Left ventricle myocardium inferior (tissue), 1 donor: ENCODE data around the gene MAN1C1. TPM values are rescaled to one million over a fixed set of nuclear protein-coding genes. Genes with fewer than 3 reads are reported as not detected.

Experiments used
- DNase-seq: peaks from one replicate; pipeline ENCODE4 v3.0.0-alpha.2; 2020
- H3K27ac ChIP-seq: fragments of 200-600 bp; replicated peaks from 2 replicates; pipeline ENCODE4 v1.8.0; 2021
- H3K27me3 ChIP-seq: fragments of 200-600 bp; 2 replicates; pipeline ENCODE4 v1.8.0; 2021; ENCODE audit warnings: low read depth
- H3K36me3 ChIP-seq: fragments of 200-600 bp; 2 replicates; pipeline ENCODE4 v1.8.0; 2021
- H3K4me1 ChIP-seq: fragments of 200-600 bp; 2 replicates; pipeline ENCODE4 v1.8.0; 2021
- H3K4me3 ChIP-seq: fragments of 200-600 bp; 2 replicates; pipeline ENCODE4 v1.8.0; 2021; ENCODE audit warnings: mild to moderate bottlenecking, moderate library complexity
- H3K9me3 ChIP-seq: fragments of 200-600 bp; replicated peaks from 2 replicates; pipeline ENCODE4 v1.8.0; 2021
- intact Hi-C: fragments of 100-400 bp; cut with micrococcal nuclease; formaldehyde crosslinking; loops from one replicate; pipeline ENCODE4 v1.11.0; 2022
- total RNA-seq: library from RNA; stranded (reverse); fragmentation: NEBNext Ultra II Directional; extraction: Animal tissue kit (Norgen Biotek cat#: 25700); gene quantifications from one replicate; pipeline ENCODE4 v1.2.1, GENCODE V29; 2021
- TF ChIP-seq, protein P1 (sequence below): fragments of 200-600 bp; IDR thresholded peaks from 2 replicates; pipeline ENCODE4 v1.8.0; 2021; ENCODE audit warnings: antibody characterized with exemption, mild to moderate bottlenecking, borderline replicate concordance
- donor health status: DM: no; HTN: yes; CAD: no; lungs with severe emphysema.

The MAN1C1 gene
- total RNA-seq, 1 donor from 2014 or later: 18.0 TPM

DNA sequence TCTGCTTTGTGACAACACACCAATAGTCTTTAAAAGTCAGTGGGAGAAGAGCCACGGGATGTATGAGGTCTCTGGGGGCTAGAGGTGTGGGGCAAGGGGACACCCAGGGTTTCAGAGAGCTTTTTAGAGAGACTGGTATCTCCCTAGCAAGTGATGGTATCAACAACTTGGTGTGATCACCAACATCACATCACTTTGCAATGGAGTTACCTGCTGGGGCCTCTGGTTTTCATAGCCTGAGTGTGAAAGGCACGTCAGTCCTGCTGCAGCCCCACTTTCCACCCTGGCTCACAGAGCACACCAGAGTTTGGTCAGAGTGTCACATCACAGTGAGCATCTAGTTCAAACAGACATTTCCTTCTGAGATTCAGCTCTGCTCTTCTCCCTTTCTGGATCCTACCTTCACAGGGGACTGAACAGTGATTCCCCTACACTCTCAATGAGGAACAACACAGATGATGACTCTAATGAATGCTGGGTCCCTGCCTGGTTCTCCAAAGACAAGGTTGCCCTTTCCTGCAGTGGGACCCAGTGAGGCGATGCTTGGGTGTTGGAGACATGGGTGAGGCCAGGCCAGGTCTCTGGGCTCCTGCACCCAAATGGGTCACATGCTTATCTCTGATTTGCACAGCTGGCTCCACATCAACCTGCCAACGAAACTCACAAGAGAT is 2.0 kb upstream of the MAN1C1 start:
- Histone ChIP-seq H3K27me3 (no peaks in the 10 kb centered on the region), H3K4me1 (peaks cover 46% of the 10 kb centered on the region), H3K4me3 (no peak overlapping the region), H3K36me3 (no peaks in the 10 kb centered on the region), H3K9me3 (no peaks in the 10 kb centered on the region), H3K27ac (peak overlapping the region; percentile 86)
- no peak for DNase-seq
- TF ChIP-seq, protein P1, sequence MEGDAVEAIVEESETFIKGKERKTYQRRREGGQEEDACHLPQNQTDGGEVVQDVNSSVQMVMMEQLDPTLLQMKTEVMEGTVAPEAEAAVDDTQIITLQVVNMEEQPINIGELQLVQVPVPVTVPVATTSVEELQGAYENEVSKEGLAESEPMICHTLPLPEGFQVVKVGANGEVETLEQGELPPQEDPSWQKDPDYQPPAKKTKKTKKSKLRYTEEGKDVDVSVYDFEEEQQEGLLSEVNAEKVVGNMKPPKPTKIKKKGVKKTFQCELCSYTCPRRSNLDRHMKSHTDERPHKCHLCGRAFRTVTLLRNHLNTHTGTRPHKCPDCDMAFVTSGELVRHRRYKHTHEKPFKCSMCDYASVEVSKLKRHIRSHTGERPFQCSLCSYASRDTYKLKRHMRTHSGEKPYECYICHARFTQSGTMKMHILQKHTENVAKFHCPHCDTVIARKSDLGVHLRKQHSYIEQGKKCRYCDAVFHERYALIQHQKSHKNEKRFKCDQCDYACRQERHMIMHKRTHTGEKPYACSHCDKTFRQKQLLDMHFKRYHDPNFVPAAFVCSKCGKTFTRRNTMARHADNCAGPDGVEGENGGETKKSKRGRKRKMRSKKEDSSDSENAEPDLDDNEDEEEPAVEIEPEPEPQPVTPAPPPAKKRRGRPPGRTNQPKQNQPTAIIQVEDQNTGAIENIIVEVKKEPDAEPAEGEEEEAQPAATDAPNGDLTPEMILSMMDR: no peak
- intact Hi-C loops: loop anchor here (5.0 to 10.0 kb wide), 2 partner anchors 78 to 130 kb away; no protein-coding TSS in a partner anchor

DNA sequence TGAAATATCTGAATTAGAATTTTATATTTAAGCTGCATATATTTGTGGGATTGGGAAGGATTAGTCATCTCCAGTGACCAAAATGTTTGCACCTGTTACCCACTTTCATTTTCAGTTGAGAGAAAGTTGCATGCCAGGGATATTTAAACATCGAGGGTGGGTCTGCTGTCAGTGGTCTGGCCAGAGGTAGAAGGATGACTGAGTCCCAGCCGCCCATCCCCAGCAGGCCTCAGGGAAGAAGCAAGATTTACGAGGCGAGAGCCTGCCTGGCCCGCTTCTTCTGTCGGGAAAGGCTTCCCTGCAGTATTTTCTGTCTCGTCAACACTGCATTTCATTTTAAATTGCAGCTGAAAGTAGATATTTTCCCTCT is 1.4 kb upstream of the MAN1C1 start:
- no peaks in the 10 kb centered on the region for H3K36me3 ChIP-seq
- no peaks in the 10 kb centered on the region for H3K9me3 ChIP-seq
- H3K27me3 ChIP-seq: no peaks in the 10 kb centered on the region
- intact Hi-C loops: loop anchor here (5.0 to 10.0 kb wide), 2 partner anchors 77 to 130 kb away; no protein-coding TSS in a partner anchor
- no peak overlapping the region for H3K4me3 ChIP-seq
- H3K4me1 ChIP-seq: peaks cover 51% of the 10 kb centered on the region
- DNase-seq: no peak
- TF ChIP-seq, protein P1: no peak
- H3K27ac ChIP-seq: peak overlapping the region; percentile 86

DNA sequence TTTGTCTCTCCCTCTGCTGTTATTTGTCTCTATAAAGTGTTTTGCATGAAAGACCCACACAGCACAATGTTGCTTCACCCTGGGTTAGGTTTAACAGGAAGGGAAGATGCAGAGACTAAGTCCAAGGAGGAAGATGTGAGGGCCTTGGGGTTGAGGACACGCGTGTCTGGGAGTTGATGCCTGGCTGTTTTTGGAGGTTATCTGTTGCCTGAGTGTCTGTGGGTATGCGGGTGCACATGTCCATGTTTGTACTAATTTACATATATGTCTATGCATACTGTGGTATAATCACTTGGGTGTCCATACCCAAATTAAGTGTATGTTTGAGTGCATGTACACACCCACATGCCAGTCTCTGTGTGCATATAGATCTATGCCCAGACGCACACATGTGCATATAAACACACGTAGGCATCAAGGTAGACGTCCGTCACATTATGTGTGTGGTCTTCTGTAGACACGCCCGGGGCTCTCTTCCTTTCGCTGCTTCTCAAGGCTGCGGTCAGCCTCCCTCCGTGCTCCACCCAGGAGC is 962 bp upstream of the MAN1C1 start:
- Histone ChIP-seq H3K9me3 (no peaks in the 10 kb centered on the region), H3K4me1 (peaks cover 55% of the 10 kb centered on the region)
- TF ChIP-seq, protein P1: no peak

DNA sequence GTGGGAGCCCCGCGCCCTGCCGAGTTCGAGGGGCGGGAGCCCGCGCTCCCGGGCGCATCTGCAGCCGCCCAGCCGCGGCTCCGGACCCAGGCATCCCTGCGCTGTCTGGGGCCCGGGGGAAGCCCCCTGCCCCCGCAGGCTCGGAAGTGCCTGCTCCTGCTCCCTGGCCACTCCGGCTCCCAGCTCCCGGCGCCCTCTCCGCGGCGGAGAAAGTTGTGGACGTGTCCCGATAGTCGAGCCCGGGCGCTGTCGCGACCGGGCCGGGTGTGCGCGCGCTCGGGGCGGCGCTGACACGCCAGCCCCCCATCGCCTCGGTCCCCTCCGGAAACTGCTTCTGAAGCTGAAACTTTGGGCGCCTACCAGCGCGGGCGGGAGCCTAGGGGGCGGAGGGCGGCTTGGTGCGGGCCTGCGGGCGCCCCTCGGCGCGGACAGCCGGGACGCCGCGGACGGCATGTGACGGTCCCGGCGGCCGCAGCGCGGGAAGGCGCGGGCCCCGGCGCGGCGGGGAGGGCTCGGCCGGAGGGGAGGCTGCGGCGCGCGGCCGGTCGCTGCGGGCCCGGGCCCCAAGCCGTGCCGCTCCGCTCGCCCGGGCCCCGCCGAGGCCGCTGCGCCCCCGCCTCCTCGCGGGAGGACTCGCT is 515 bp downstream of the MAN1C1 start:
- DNase-seq: peak; percentile 22
- H3K9me3 ChIP-seq: no peaks in the 10 kb centered on the region
- H3K27me3 ChIP-seq: no peaks in the 10 kb centered on the region
- peak overlapping the region; percentile 96 for H3K4me3 ChIP-seq
- H3K36me3 ChIP-seq: no peaks in the 10 kb centered on the region
- H3K4me1 ChIP-seq: peaks cover 66% of the 10 kb centered on the region
- intact Hi-C loops: loop anchor here (5.0 to 10.0 kb wide), 2 partner anchors 75 to 128 kb away; no protein-coding TSS in a partner anchor
- TF ChIP-seq, protein P1: no peak
- H3K27ac ChIP-seq: peak overlapping the region; percentile 87

More for the DNA sequence above, 962 bp upstream of the MAN1C1 start:
- intact Hi-C loops: loop anchor here (5.0 to 10.0 kb wide), 2 partner anchors 77 to 129 kb away; no protein-coding TSS in a partner anchor
- H3K27me3 ChIP-seq: no peaks in the 10 kb centered on the region
- DNase-seq: no peak
- peak overlapping the region; percentile 96 for H3K4me3 ChIP-seq
- H3K27ac ChIP-seq: peak overlapping the region; percentile 86
- H3K36me3 ChIP-seq: no peaks in the 10 kb centered on the region

DNA sequence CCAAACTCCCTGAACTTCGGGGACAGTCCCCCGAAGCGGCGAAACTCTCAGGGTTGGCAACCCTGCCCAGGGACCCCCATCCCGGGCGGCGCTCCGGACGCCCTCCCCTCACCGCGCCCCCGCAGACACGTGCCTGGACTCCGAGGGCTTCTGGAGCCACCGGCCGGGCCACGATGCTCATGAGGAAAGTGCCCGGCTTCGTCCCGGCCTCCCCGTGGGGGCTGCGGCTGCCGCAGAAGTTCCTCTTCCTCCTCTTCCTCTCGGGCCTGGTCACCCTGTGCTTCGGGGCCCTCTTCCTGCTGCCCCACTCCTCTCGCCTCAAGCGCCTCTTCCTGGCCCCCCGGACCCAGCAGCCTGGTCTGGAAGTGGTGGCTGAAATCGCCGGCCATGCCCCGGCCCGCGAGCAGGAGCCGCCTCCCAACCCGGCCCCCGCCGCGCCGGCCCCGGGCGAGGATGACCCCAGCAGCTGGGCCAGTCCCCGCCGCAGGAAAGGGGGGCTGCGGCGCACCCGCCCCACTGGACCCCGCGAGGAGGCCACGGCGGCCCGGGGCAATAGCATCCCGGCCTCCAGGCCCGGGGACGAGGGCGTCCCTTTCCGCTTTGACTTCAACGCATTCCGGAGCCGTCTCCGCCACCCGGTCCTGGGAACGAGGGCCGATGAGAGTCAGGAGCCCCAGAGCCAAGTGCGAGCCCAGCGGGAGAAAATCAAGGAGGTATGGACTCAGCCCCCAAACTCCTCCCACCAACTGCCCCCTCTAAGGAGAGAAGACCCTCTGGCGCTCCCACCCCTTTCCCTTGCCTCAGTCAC is 1.2 kb downstream of the MAN1C1 start:
- peak; percentile 32 for DNase-seq
- peak overlapping the region; percentile 87 for H3K27ac ChIP-seq

More for the DNA sequence above, 1.2 kb downstream of the MAN1C1 start:
- peaks cover 73% of the 10 kb centered on the region for H3K4me1 ChIP-seq
- H3K36me3 ChIP-seq: no peaks in the 10 kb centered on the region
- TF ChIP-seq, protein P1: no peak
- H3K9me3 ChIP-seq: no peaks in the 10 kb centered on the region
- no peaks in the 10 kb centered on the region for H3K27me3 ChIP-seq
- peak overlapping the region; percentile 96 for H3K4me3 ChIP-seq
- intact Hi-C loops: loop anchor here (5.0 to 10.0 kb wide), 2 partner anchors 74 to 127 kb away; no protein-coding TSS in a partner anchor
